ENCODE results near the gene CACNB3.

DNA sequence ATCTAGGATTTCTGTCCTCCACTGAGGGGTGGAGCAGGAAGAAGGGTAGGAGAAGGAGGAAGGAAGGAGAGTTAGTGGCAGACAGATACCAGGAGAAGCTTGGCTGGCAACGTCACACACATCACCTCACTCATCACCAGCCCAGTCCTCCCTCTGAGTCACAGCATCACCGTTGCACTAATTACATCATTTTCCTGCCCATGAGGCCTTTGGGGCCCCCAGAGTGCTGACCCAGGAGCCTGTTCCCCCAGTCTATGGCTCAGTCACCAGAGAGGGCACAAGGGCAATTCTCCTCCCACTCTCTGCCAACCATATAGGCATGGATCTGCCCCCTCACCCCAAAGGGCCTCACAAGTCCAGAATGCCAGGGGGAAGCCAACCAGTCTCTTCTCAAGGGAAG is 42.8 kb downstream of the CACNB3 start:
- TF ChIP-seq, protein P1, sequence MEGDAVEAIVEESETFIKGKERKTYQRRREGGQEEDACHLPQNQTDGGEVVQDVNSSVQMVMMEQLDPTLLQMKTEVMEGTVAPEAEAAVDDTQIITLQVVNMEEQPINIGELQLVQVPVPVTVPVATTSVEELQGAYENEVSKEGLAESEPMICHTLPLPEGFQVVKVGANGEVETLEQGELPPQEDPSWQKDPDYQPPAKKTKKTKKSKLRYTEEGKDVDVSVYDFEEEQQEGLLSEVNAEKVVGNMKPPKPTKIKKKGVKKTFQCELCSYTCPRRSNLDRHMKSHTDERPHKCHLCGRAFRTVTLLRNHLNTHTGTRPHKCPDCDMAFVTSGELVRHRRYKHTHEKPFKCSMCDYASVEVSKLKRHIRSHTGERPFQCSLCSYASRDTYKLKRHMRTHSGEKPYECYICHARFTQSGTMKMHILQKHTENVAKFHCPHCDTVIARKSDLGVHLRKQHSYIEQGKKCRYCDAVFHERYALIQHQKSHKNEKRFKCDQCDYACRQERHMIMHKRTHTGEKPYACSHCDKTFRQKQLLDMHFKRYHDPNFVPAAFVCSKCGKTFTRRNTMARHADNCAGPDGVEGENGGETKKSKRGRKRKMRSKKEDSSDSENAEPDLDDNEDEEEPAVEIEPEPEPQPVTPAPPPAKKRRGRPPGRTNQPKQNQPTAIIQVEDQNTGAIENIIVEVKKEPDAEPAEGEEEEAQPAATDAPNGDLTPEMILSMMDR (IDR thresholded peaks at IDR 0.05) = no peak
- TF ChIP-seq EZH2 (IDR thresholded peaks at IDR 0.05) (no peak), EZH2phosphoT487 (IDR thresholded peaks at IDR 0.05) (no peak)

Measured in neural progenitor cell (in vitro differentiated cells).